Large intestine (tissue), 3 donors: ENCODE data around the gene EPB41L2. TPM values are rescaled to one million over a fixed set of nuclear protein-coding genes. Genes with fewer than 3 reads are reported as not detected.
"Not testable (repeated sequence)": the region's sequence is repeated elsewhere in the genome, so short reads cannot be mapped to it uniquely, and the experiment has no call there.

ENCODE experiments used
- DNase-seq, 2 donors: peaks; one replicate each; pipeline versions ENCODE4 v3.0.0 to v3.0.0-alpha.2; 2013
- H3K27ac ChIP-seq: one replicate; pipeline ENCODE4 v1.5.1; 2013; ENCODE audit warnings: low read length
- H3K27me3 ChIP-seq: 2 replicates; pipeline ENCODE4 v1.6.1; 2013; ENCODE audit warnings: low read length; ENCODE audit not compliant: control insufficient read depth, insufficient read depth
- H3K36me3 ChIP-seq: 2 replicates; pipeline ENCODE4 v1.6.1; 2013; ENCODE audit warnings: low read length; ENCODE audit not compliant: control insufficient read depth, insufficient read depth
- H3K4me1 ChIP-seq: one replicate; pipeline ENCODE4 v1.6.1; 2013; ENCODE audit warnings: low read length; ENCODE audit not compliant: control insufficient read depth, insufficient read depth
- H3K4me3 ChIP-seq: one replicate; pipeline ENCODE4 v1.5.1; 2013; ENCODE audit warnings: low read length
- H3K9me3 ChIP-seq: one replicate; pipeline ENCODE4 v1.6.1; 2013; ENCODE audit warnings: mild to moderate bottlenecking, low read depth, low read length, moderate library complexity; ENCODE audit not compliant: control insufficient read depth
- whole genome bisulfite sequencing: methylation state at CpG from one replicate; pipeline ENCODE4 v1.1.5; 2013; ENCODE audit warnings: low lambda C conversion rate; ENCODE audit not compliant: insufficient coverage; 5-methylcytosine and 5-hydroxymethylcytosine counted together
- polyA plus RNA-seq: library from polyadenylated mRNA; unstranded; fragments of 120-200 nt; gene quantifications from one replicate; pipeline ENCODE4 v1.2.1, GENCODE V29; 2013

EPB41L2 gene
- polyA plus RNA-seq, 1 donor = 75.0 TPM

- Histone ChIP-seq H3K27ac (no peak overlapping the region), H3K4me3 (no peak overlapping the region), H3K27me3 (no peaks in the 10 kb centered on the region), H3K4me1 (peaks cover 5% of the 10 kb centered on the region), H3K9me3 (no peaks in the 10 kb centered on the region), H3K36me3 (peaks cover 4% of the 10 kb centered on the region)
- WGBS = 100% methylated on average over 1 of the region's 1 CpG
- DNase-seq = no peak
Measured at GRCh38 chr6:130949553-130949952, 113.5 kb downstream of the EPB41L2 start.

- 57% methylated on average over 1 of the region's 4 CpGs for WGBS
- no peak for DNase-seq
- Histone ChIP-seq H3K9me3 (no peaks in the 10 kb centered on the region), H3K4me3 (no peak overlapping the region), H3K4me1 (peaks cover 17% of the 10 kb centered on the region), H3K36me3 (no peaks in the 10 kb centered on the region), H3K27me3 (no peaks in the 10 kb centered on the region), H3K27ac (no peak overlapping the region)
Measured at GRCh38 chr6:130947464-130947863, 115.6 kb downstream of the EPB41L2 start.

- H3K9me3 ChIP-seq = no peaks in the 10 kb centered on the region
- 0% methylated on average over 1 of the region's 2 CpGs for WGBS
Measured at GRCh38 chr6:130946076-130946475, 117.0 kb downstream of the EPB41L2 start.

GRCh38 chr6:130945401-130945919 lies 117.6 kb downstream of the EPB41L2 start:
- 25% methylated on average over 2 of the region's 4 CpGs for WGBS

More at GRCh38 chr6:130946076-130946475, 117.0 kb downstream of the EPB41L2 start:
- Histone ChIP-seq H3K36me3 (no peaks in the 10 kb centered on the region), H3K4me1 (peaks cover 17% of the 10 kb centered on the region), H3K27ac (no peak overlapping the region), H3K4me3 (no peak overlapping the region), H3K27me3 (no peaks in the 10 kb centered on the region)
- no peak for DNase-seq

GRCh38 chr6:130944486-130944885 lies 118.6 kb downstream of the EPB41L2 start:
- peak in 1 of 2 donors; percentile 63 for DNase-seq
- Histone ChIP-seq H3K4me3 (no peak overlapping the region), H3K27me3 (no peaks in the 10 kb centered on the region), H3K9me3 (no peaks in the 10 kb centered on the region), H3K27ac (peak overlapping the region; percentile 56), H3K36me3 (no peaks in the 10 kb centered on the region), H3K4me1 (peaks cover 17% of the 10 kb centered on the region)
- no CpG with 5 or more reads among the region's 2 CpGs for WGBS

More at GRCh38 chr6:130945401-130945919, 117.6 kb downstream of the EPB41L2 start:
- Histone ChIP-seq H3K4me1 (peaks cover 17% of the 10 kb centered on the region), H3K27ac (peak overlapping the region; percentile 3), H3K27me3 (no peaks in the 10 kb centered on the region), H3K9me3 (no peaks in the 10 kb centered on the region), H3K36me3 (no peaks in the 10 kb centered on the region), H3K4me3 (no peak overlapping the region)
- peak in 1 of 2 donors; percentile 31 for DNase-seq

- WGBS = no CpG with 5 or more reads among the region's 4 CpGs
- peak; percentile 48 to 89 for DNase-seq
- no peaks in the 10 kb centered on the region for H3K36me3 ChIP-seq
- no peaks in the 10 kb centered on the region for H3K27me3 ChIP-seq
- no peaks in the 10 kb centered on the region for H3K9me3 ChIP-seq
- H3K27ac ChIP-seq = peak overlapping the region; percentile 56
- peaks cover 17% of the 10 kb centered on the region for H3K4me1 ChIP-seq
- no peak overlapping the region for H3K4me3 ChIP-seq
Measured at GRCh38 chr6:130943738-130944137, 119.3 kb downstream of the EPB41L2 start.

GRCh38 chr6:130942752-130943151 lies 120.3 kb downstream of the EPB41L2 start:
- DNase-seq, H3K27ac ChIP-seq, H3K27me3 ChIP-seq, H3K36me3 ChIP-seq, H3K4me3 ChIP-seq, H3K9me3 ChIP-seq: not testable (repeated sequence)
- no CpG with 5 or more reads among the region's 3 CpGs for WGBS
- H3K4me1 ChIP-seq = peaks cover 17% of the 10 kb centered on the region

GRCh38 chr6:130937942-130938604 lies 125.0 kb downstream of the EPB41L2 start:
- Histone ChIP-seq H3K36me3 (no peaks in the 10 kb centered on the region), H3K27me3 (no peaks in the 10 kb centered on the region), H3K4me3 (no peak overlapping the region), H3K4me1 (peaks cover 5% of the 10 kb centered on the region), H3K9me3 (no peaks in the 10 kb centered on the region), H3K27ac (no peak overlapping the region)
- no peak for DNase-seq
- WGBS = no CpG with 5 or more reads among the region's 4 CpGs

GRCh38 chr6:130936933-130937332 lies 126.1 kb downstream of the EPB41L2 start:
- no peaks in the 10 kb centered on the region for H3K36me3 ChIP-seq
- H3K4me3 ChIP-seq = no peak overlapping the region
- no peaks in the 10 kb centered on the region for H3K9me3 ChIP-seq
- peaks cover 5% of the 10 kb centered on the region for H3K4me1 ChIP-seq
- DNase-seq = no peak
- no peaks in the 10 kb centered on the region for H3K27me3 ChIP-seq
- WGBS = 70% methylated on average over 2 of the region's 5 CpGs
- H3K27ac ChIP-seq = no peak overlapping the region

GRCh38 chr6:130935978-130936377 lies 127.1 kb downstream of the EPB41L2 start:
- Histone ChIP-seq H3K9me3 (no peaks in the 10 kb centered on the region), H3K27ac (no peak overlapping the region), H3K4me1 (peaks cover 5% of the 10 kb centered on the region), H3K27me3 (no peaks in the 10 kb centered on the region), H3K36me3 (no peaks in the 10 kb centered on the region), H3K4me3 (no peak overlapping the region)
- DNase-seq = no peak
